Activated T-cell treated with anti-CD3 and anti-CD28 coated beads, Interleukin-2, amount 50 U/mL, for 1 hour (primary cell): ENCODE data around the gene PPM1D.
"Not testable (repeated sequence)": the region's sequence is repeated elsewhere in the genome, so short reads cannot be mapped to it uniquely, and the experiment has no call there.

Experiments used
- DNase-seq: peaks from one replicate; pipeline ENCODE4 v3.0.0-alpha.2; 2020

Gene PPM1D

GRCh38 chr17:60627124-60627523 lies 27.1 kb downstream of the PPM1D start:
- no peak for DNase-seq

- no peak for DNase-seq
Observed at GRCh38 chr17:60628252-60628889, 28.4 kb downstream of the PPM1D start.

- DNase-seq, result no peak
Observed at GRCh38 chr17:60629120-60629519, 29.1 kb downstream of the PPM1D start.

- DNase-seq, result no peak
Observed at GRCh38 chr17:60630352-60630751, 30.4 kb downstream of the PPM1D start.

- DNase-seq, result no peak
Observed at GRCh38 chr17:60631119-60631518, 31.1 kb downstream of the PPM1D start.

- DNase-seq, result no peak
Observed at GRCh38 chr17:60637683-60638082, 37.7 kb downstream of the PPM1D start.

- DNase-seq, result no peak
Observed at GRCh38 chr17:60639019-60639330, 39.0 kb downstream of the PPM1D start.

GRCh38 chr17:60640503-60640902 lies 40.5 kb downstream of the PPM1D start:
- no peak for DNase-seq

GRCh38 chr17:60641126-60641525 lies 41.1 kb downstream of the PPM1D start:
- no peak for DNase-seq

- no peak for DNase-seq
Observed at GRCh38 chr17:60641810-60642220, 41.8 kb downstream of the PPM1D start.

GRCh38 chr17:60645918-60646523 lies 46.0 kb downstream of the PPM1D start:
- no peak for DNase-seq

- DNase-seq, result no peak
Observed at GRCh38 chr17:60646701-60647100, 46.7 kb downstream of the PPM1D start.

GRCh38 chr17:60647705-60648104 lies 47.7 kb downstream of the PPM1D start:
- no peak for DNase-seq

- DNase-seq, result no peak
Observed at GRCh38 chr17:60652454-60653247, 52.7 kb downstream of the PPM1D start.

- no peak for DNase-seq
Observed at GRCh38 chr17:60653569-60653968, 53.6 kb downstream of the PPM1D start.

- no peak for DNase-seq
Observed at GRCh38 chr17:60656499-60656898, 56.5 kb downstream of the PPM1D start.

GRCh38 chr17:60659156-60659555 lies 59.2 kb downstream of the PPM1D start:
- DNase-seq, result no peak

- no peak for DNase-seq
Observed at GRCh38 chr17:60661489-60661888, 61.5 kb downstream of the PPM1D start.

GRCh38 chr17:60664022-60664421 lies 64.0 kb downstream of the PPM1D start:
- no peak for DNase-seq

GRCh38 chr17:60665602-60666001 lies 65.6 kb downstream of the PPM1D start:
- no peak for DNase-seq

GRCh38 chr17:60668741-60669140 lies 68.7 kb downstream of the PPM1D start:
- not testable (repeated sequence) for DNase-seq

- DNase-seq, result no peak
Observed at GRCh38 chr17:60671482-60671881, 71.5 kb downstream of the PPM1D start.

GRCh38 chr17:60674637-60675036 lies 74.6 kb downstream of the PPM1D start:
- not testable (repeated sequence) for DNase-seq

- DNase-seq, result no peak
Observed at GRCh38 chr17:60675997-60676396, 76.0 kb downstream of the PPM1D start.
